ENCODE data around the gene ELAVL1. TPM values are rescaled to one million over a fixed set of nuclear protein-coding genes. Genes with fewer than 3 reads are reported as not detected.

Gene ELAVL1
- total RNA-seq, 1 donor from 2014 or later, result 43.7 TPM

GRCh38 chr19:7912697-7913564 lies 92.5 kb downstream of the ELAVL1 start:
- DNase-seq (ENCODE audit: low read depth), result no peak

- DNase-seq (ENCODE audit: low read depth), result no peak
These were observed 93.2 kb downstream of the ELAVL1 start for GRCh38 chr19:7912144-7912696.

DNA sequence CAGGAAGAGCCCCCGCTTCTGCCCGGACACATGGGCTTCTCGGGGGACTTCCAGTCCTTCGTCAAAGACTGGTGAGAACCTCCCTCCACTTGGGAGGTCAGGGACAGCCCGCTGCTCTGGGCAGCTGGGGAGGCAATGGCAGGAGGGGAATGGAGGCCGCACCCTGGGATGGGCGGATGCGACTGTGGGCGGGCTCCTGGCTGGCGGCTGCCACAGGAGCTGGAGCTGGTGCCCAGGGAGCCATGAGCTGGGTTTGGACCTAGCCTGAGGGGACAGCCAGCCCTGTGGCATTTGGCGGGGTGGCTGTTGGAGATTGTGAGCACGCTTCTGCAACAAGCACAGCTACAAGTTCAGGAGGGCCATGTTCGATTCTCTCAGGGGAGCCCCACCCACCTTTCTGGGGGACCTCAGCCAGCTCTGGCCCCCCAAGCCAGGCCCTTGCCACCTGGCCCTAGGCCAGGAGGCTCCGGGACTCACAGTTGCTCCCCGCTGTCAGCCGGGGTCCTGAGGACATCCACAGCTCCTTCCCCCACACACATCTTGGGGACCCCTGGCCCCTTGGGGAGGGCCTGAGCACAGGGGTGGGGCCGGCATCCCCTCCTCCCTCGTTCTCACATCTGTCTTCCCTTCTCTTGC lies 93.8 kb downstream of the ELAVL1 start:
- DNase-seq (ENCODE audit: low read depth), result no peak

DNA sequence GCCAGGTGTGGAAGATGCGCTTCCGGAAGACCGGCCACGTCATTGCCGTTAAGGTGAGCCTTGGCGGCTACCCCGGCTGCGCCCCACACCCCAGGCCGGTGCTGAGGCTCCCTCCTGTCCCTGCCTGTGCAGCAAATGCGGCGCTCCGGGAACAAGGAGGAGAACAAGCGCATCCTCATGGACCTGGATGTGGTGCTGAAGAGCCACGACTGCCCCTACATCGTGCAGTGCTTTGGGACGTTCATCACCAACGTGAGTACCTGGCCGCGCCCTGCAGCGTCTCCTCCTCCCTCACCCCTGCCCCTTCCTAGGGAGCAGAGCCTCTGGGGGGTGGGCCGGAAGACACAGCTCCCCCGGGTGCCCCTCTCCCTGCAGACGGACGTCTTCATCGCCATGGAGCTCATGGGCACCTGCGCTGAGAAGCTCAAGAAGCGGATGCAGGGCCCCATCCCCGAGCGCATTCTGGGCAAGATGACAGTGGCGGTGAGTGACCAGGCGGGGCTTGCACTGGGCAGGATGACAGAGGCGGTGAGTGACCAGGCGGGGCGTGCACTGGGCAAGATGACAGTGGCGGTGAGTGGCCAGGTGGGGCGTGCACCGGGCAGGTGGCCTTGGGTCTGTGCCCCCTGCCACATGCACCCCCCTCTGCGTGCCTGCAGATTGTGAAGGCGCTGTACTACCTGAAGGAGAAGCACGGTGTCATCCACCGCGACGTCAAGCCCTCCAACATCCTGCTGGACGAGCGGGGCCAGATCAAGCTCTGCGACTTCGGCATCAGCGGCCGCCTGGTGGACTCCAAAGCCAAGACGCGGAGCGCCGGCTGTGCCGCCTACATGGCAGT lies 94.9 kb downstream of the ELAVL1 start:
- DNase-seq (ENCODE audit: low read depth), result no peak

GRCh38 chr19:7909471-7910067 lies 95.9 kb downstream of the ELAVL1 start:
- no peak for DNase-seq (ENCODE audit: low read depth)

DNA sequence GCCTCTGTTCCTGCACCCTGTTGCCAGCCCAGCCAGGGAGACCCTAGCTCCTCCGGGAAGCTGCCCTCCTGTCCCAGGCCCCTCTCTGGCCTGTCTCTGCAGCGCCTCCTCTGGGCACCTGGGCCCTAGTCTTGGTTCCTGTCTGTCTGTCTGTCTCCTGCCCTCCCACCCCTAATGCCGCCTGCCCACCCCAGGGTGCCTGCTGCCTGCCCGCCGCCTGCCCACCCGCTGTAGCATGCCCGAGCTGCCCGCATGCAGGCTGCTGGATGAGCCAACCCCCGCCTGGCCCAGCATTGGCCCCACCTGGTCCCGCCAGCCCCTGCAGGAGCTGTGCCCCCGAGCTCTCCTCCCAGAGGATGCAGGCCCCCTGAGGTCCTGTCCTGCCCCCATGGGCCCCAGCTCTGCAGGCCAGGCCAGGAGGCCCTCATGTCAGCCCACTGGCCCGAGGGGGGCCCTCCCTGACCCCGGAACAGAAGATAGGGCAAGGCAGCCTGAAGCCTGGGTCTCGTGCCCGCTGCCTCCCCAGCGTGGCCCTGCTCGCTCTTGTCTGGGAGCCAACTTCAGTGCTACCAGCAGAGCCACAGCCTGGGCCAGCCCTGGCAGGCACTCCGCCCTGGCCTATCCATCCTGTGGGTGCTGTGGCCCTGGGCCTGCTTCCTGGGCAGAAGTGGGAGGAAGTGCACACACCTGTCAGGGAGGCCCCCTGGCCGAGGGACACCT lies 96.5 kb downstream of the ELAVL1 start:
- DNase-seq (ENCODE audit: low read depth), result no peak

Other genes with a start within 250 kb of the ELAVL1 start
- gene CLEC4M, start 242.4 kb downstream of the ELAVL1 start, total RNA-seq, result not detected in 2 replicates
- gene EVI5L, start 175.4 kb downstream of the ELAVL1 start, total RNA-seq, result 25.2 and 25.4 TPM in 2 replicates
- not detected in 2 replicates for gene PRR36, start 131.3 kb downstream of the ELAVL1 start, total RNA-seq
- 0.53 and 1.0 TPM in 2 replicates for gene LRRC8E, start 117.1 kb downstream of the ELAVL1 start, total RNA-seq
- gene MAP2K7, start 101.8 kb downstream of the ELAVL1 start, total RNA-seq, result 13.1 and 16.0 TPM in 2 replicates
- gene TGFBR3L, start 90.8 kb downstream of the ELAVL1 start, total RNA-seq, result 0.21 and 4.2 TPM in 2 replicates
- gene SNAPC2, start 85.3 kb downstream of the ELAVL1 start, total RNA-seq, result 21.5 and 27.5 TPM in 2 replicates
- 5.0 and 7.5 TPM in 2 replicates for gene CTXN1, start 79.5 kb downstream of the ELAVL1 start, total RNA-seq
- gene TIMM44, start 62.0 kb downstream of the ELAVL1 start, total RNA-seq, result 72.6 and 88.3 TPM in 2 replicates
- gene CCL25, start 47.1 kb upstream of the ELAVL1 start, total RNA-seq, result not detected in 2 replicates
- gene FBN3, start 144.0 kb upstream of the ELAVL1 start, total RNA-seq, result not detected in 2 replicates
- gene CERS4, start 203.7 kb upstream of the ELAVL1 start, total RNA-seq, result 0.47 TPM in 1 of 2 replicates, not detected in the other